HG02798 (cell line): ENCODE measurements around the gene SPOCK3.

Source experiments
- ATAC-seq: cut with Tn5 transposase; IDR thresholded peaks from one replicate; pipeline ENCODE4 v1.9.1; 2021; ENCODE audit warnings: mild to moderate bottlenecking; ENCODE audit not compliant: unreplicated experiment, poor library complexity

Gene SPOCK3

DNA sequence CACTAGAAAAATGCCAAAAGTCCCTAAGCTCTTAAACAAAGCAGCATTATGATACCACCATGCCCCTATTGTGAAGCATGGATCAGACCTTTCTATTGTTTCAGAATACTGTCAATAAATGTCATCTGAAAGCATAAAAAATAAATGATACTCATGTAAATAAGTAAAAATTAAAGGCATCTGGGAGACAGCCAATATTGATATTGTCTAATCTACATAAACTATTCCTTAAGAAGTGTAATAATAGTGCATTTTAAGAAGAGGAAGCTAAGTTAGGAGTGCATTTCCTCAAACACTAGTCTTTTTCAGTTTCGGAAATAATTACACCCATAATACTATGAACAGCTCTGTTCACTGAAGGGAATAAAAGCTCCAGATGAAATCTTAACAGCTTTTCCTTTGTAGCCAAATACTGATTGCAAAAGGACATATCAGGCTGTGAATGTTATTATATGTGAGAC, 181.6 kb downstream of the SPOCK3 start:
- no peak for ATAC-seq

DNA sequence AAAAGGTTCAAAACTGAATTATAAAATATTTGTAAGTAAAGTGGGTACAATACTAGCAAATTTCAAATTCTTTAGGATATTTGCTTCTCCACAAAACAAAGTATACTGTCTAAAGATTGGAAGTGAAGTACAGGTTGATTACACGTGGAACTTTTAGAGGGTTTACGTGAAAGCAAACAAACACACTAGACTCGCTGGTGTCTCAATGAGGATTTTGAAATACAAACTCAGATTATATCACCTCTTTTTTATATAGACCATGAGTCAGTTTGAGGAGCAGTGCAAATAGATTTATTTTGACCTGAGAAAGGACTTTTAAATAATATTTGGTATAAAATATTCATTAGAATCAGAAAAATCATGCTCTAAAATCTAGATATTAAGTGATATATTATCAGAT, 185.0 kb downstream of the SPOCK3 start:
- no peak for ATAC-seq

DNA sequence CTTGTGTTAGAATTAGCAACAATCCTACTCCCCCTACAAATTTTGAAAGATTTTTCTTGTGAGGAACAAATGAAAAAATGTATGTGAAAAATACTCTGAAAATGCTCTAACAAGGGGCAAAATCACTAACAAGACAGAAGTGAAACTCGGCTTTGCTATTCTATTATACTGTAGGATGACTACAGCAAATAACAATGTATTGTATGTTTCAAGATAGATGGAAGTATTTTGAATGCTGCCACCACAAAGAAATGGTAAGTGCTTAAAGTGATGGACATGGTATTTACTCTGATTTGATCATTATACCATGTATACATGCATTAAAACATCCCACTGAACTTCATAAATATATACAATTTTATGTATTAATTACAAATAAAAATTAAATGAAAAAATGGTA, 192.8 kb downstream of the SPOCK3 start:
- ATAC-seq, result no peak

DNA sequence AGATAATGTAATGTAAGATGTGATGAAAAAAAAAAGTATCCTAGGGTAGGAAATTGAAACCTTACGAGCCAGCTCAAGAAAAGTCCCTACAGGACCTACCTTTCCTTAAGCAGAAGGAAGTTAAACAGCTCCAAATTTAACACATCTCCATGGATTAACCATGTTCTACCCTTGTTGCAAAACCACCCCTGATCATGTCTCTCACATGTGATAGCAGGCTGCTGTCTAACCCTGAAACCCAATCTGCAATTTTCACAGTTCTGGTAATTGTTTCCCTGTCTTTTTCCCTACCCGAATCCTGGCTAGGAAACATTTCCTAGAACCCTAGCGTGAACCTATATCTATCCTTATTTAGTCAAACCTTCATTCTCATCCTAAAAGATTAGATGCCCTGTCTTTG, 198.9 kb downstream of the SPOCK3 start:
- no peak for ATAC-seq

DNA sequence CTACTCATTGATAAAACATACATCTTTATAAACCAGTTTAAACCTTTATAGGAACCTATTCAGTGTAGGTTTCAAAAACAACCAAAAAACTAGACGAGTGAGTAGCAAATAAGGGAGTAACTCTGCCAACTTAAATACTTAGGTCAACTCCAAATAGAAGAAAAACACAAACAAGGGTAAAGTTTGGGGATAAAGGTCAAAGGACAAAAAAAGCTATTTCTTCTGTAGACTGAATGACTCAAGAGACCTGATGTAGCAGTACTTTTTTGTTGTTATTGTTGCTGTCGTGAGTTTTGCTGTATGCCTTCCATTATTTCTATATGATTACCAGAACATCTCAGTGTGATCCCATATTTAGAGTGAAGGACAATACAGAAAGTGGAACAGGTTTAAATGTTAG, 199.3 kb downstream of the SPOCK3 start:
- ATAC-seq, result no peak

DNA sequence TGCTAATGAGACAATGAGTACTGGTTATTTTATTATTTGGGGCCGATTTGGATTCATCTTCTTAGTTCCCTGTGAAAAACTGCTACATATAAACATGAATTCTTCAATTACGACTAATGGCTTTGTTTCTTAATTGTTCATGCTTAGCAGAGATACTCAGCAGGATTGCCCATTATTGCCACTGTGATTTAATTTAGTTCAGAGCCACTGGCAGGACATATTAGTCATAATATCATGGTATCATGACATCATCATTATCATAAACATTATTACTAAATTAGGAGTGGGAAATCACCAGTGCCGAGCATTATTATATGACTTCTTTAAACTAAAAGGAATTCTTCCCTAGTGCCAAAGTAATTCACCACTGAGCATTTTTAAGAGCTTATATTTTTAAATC, 201.4 kb downstream of the SPOCK3 start:
- ATAC-seq, result no peak

DNA sequence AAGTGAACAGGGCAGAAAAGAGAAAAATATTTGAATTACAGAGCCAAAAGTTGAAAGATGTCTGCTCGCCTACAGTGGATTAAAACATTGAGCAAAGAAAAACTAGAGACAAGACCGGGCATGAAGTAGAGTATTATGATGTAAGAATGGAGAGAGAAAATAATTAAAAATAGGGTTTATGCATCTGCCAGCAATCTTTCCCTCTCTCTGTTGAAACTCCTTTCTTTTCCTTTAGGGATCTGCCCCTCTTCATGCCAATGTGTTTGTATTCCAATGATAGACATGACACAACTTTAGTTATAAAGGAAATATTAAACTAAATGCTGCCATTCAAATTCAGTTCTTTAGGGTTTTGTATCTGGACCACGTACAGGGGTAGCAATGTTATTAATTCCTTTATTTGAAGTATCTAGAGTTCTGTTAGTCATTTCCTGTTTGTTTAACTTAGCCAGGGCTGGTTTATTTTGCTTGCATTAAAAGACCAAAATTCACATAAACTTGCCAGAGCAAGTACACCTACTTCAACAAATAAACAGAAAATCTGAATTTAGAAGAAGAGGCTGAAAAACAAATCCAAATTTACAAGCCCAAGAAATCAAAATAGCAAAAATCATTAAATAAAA, 202.6 kb downstream of the SPOCK3 start:
- ATAC-seq, result no peak

DNA sequence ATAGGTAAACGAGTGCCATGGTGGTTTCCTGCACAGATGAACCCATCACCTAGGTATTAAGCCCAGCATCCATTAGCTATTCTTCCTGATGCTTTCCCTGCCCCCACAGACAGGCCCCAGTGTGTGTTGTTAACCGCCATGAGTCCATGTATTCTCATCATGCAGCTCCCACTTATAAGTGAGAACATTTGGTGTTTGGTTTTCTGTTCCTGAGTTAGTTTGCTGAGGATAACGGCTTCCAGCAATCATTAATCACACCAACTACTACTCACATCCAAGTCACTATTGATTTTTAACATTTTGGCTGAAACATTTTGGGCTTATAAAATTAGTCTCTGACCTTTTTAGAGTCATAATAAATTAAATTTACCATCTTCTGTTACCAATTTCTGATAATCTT, 205.3 kb downstream of the SPOCK3 start:
- no peak for ATAC-seq

DNA sequence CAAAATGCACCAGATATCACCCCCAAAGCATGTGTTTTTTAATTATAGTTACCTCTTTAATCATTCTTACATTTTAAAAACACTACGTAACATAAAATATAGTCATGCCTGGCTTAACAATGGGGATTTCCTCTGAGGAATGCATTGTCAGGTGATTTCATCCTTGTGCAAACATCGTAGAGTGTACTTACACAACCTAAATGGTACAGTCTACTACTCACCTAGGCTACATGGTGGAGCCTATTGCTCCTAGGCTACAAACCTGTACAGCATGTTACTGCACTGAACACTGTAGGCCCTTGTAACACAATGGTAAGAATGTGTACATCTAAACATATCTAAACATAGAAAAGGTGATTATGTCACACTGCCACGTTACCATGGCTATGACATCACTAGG, 208.6 kb downstream of the SPOCK3 start:
- ATAC-seq, result no peak

DNA sequence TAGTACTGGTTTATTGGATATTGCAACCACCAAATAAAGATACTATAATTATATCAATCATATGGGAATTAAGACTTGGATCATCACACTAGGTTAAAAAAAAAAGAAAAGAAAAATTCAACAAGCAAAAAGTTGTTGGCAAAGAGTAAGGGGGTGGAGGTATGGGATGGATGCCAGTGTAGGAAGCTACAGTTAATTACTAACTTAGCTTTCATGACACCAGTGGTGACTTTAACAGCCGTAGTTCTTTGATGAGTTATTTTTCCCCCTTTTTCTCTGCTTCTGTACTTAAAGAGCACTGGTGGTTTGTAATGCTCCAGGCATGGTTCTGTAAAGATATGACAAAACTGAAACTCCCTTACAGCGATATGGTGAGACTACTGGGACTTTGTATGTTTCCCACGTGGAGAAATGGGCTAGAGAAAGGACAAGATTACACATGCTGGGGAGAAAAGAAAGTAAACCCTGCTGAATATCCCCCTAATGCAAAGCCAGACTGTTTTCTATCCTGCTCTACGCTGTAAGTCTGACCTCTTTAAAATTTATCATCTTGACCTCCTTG, 210.8 kb downstream of the SPOCK3 start:
- ATAC-seq, result no peak

DNA sequence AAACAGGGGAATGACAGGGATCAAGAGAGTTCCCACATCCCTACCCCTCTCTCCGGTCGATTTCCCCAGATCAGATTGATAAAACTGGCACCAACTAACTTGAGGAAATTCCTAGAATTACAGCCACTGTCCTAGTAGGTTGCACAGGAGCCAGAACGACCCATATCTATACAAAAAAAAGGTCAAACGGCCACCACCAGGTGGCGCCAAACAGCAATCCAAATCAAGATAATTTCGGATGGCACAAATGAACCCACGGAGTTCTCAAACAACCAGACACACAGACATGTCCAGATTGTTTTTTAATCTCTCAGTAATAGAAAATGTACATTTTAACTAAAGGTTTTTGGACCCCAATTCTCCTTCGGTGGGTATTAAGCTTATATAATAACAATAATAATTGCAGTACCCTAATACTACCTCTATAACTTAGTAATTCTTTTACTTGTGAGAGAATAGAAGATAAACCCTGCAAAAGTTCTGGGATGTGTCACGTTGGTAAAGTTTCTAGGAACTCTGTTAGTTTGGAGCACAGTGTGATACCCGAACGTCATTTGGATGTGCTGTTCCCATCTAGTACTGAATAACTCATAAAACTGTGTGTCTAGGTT, 212.6 kb downstream of the SPOCK3 start:
- peak; percentile 48 for ATAC-seq

DNA sequence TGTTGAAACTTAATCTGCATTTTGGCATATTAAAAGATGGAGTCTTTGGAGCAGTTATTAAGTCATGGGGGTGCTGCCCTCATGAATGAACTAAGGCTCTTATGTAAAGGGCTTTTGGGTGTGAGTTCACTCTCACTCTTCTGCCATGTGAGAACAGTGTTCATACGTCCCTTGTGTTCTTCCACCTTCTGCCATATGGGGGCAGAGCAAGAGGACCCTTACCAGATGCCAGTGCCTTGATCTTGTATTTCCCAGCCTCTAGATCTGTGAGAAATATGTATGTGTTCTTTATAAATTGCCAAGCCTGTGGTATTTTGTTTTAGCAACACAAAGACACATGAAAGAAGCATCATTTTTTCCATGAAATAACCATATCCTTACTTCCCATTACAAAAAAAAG, 213.9 kb downstream of the SPOCK3 start:
- ATAC-seq, result no peak

DNA sequence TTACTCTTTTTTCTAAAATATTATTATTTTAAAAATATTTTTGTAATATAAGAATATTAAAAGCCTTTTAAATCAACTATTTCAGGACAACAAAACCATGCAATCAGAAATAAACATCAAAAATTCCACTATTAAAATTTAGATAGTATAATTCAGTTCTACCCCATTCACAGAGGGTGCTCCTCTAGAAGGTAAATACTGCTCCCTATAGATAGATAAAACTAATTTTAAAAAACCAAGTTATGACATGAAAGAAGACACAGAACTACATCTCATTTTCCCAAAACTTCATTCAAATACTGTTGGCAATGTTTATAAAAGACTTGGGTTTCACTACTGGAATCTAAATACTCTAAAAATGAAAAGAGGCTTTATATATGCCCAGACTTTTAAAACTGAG, 219.3 kb downstream of the SPOCK3 start:
- no peak for ATAC-seq

DNA sequence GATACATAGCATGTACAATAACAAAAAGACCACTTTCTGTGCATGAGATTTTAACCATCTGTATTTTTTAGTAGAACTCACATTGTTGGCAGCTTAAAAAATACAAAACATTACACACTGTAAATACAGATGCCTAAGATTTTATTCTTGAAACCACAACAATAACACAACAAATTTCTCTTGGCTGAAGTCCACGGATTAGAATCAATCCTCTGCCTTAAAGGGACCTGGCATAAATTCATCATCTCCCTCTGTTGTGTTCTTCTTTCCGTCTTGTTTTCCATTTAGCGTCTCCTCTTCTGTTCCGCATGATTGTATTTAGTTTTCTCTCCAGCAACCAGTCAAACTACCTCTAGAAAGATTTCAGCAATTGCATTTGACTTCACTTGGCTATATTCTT, 231.0 kb downstream of the SPOCK3 start:
- ATAC-seq, result no peak

DNA sequence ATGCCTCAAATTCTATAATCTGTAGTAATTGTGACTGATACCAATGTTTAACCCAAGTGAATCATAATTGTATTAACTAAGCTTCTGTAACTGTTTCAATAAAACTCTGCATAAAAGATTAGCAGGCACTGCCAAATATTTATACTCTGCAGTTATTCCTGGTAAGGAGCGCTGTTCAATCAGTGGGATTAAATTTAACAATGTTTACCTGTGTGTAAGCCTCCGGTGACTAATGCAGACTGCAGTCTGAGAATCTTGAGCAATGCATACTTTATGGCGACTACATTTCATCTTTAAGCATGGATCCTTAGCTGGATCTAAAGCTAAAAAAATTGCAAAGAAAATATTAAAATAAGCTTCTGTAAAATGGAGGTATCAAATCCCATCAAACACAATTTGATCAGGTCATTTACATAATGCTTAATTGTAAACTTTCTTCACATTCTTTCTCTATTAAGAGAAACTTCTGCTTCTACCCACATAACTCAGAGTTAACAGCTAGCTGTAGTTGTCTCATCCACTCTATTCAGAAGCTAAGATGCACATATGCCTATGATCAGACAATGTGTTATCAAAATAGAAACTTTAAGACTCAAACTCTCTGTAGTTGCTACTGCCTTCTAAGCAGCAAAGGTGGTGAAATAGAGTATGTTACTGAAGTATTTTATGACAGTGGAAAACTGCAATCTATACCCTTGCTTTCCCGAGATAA, 234.0 kb downstream of the SPOCK3 start:
- ATAC-seq, result no peak

DNA sequence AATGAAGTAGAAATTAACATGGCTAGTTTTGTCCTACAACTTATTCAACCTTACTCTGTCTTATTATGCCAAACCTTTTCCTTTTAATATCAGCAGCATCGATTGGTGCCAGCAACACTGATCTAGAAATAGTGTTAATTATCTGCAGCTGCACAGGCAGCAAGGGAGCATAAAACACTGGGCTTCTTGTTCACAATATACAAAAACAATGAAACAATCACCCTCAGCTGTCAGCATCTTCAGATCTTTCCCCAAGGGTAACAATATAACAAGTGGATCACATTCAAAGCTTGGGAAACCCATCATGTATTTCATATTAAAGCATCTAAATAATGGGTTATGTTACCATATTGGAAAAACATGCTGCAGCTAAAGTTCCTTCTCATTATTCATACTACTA, 238.1 kb downstream of the SPOCK3 start:
- ATAC-seq, result no peak

DNA sequence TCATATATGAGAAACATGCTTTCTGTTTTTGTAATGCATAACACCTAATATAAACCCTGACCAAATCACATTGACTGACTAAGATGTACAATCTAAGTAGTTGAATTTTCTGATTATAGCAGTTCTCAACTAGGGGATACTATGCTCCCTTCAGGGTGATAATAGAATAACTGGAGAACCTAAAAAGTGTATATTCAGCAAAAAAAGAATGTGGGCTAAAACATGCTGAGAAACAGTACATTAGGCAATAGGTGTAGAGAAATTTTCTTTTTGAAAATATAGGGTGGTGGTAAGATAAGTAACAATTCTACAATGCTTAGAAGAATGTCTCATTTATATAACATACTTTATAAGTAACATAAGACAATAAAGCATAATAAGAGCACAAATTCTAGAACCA, 239.6 kb downstream of the SPOCK3 start:
- no peak for ATAC-seq

DNA sequence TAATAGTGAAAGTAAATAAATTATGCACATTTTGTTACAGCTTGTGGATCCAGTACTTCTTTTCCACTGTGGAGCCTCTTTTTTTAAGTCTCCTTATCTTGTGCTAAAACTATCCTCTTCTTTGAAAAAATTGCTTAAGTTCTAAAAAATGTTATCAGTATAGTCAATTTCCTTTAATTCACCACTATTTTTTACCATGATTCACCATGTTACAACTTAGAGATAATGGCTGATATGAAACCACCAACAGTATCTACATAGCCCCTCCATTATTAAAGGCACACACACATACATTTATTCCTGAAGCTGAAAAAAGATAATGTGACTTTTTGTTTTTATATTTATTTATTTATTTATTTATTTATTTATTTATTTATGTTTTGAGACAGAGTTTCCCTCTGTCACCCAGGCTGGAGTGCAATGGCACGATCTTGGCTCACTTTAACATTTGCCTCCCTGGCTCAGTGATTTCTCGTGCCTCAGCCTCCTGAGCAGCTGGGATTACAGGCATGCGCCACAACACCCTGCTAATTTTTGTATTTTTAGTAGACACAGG, 243.2 kb downstream of the SPOCK3 start:
- no peak for ATAC-seq

DNA sequence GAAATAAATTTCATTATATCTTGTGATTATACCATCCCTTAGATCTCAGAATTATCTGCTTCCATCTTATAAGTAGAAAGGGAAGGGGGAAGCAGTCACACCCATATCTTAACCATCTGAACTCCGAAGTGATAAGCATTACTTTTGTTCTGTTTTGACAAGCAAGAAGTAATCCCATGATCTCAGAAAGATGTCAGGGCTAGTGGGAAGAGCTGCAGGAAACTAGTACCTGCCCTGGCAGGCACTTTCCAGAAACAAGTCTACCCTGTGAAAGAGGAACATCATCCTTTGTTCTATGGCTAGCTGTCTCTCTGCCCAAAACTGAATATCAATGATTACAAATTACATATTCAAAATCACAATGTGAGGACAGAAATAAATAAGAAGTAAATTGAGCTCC, 244.4 kb downstream of the SPOCK3 start:
- no peak for ATAC-seq

DNA sequence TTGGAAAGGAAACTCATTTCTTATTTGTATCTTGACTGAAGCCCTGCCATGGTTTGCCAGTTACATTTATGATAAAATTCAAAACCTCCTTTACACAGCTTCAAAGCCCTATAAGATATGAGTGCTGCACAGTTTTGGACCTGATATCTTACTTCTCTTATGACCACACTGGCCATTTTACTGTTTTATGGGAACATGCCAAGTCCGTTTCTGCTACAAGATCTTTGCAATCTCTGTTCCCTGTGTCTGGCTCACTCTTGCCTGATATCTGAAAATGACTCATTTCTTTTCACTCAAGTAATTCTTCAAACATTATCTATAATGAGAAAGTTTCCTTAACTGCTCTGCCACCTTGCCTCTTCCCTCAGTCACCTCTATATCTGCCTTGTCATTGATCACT, 247.3 kb downstream of the SPOCK3 start:
- ATAC-seq, result no peak

DNA sequence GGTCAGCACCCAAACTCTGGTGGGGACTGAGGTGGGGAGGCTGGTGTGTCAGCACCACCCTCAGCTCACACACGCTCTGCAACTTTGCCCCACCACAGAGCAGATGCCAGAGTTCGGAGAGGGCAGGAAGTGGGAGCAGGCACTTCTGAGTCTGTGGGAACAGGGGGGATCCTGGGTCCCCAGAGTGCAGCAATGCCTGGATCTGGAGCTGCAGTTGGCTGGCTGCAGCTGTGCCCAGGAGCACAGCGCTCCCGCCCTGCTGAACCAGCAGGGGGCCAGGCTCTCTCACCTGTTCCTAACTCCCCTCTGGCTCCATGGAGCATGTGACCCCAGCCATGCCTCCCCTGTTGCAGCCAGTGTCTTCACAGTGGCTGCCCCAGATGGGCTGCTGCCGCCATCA, 252.4 kb downstream of the SPOCK3 start:
- ATAC-seq, result no peak
